H9 (cell line): Measurements from ENCODE around the gene MED23. TPM values are rescaled to one million over a fixed set of nuclear protein-coding genes. Genes with fewer than 3 reads are reported as not detected.

Experiments
- DNase-seq: peaks from one replicate; pipeline ENCODE4 v3.0.0-alpha.2; 2017
- H2AFZ ChIP-seq: one replicate; pipeline ENCODE4 v1.6.1; 2013; ENCODE audit warnings: mild to moderate bottlenecking, low read length, control low read depth, moderate library complexity
- H2AK5ac ChIP-seq: 2 replicates; pipeline ENCODE4 v1.6.1; 2013; ENCODE audit warnings: low read length, control low read depth, mixed read lengths; ENCODE audit not compliant: insufficient read length
- H2BK120ac ChIP-seq: one replicate; pipeline ENCODE4 v1.6.1; 2013; ENCODE audit warnings: low read depth, mild to moderate bottlenecking, low read length, control low read depth, inconsistent platforms; ENCODE audit not compliant: poor library complexity, severe bottlenecking
- H2BK12ac ChIP-seq: 2 replicates; pipeline ENCODE4 v1.6.1; 2013; ENCODE audit warnings: low read length, control low read depth, mixed read lengths, low read depth; ENCODE audit not compliant: insufficient read length
- H2BK15ac ChIP-seq: 2 replicates; pipeline ENCODE4 v1.6.1; 2013; ENCODE audit warnings: low read depth, low read length, control low read depth
- H2BK20ac ChIP-seq: one replicate; pipeline ENCODE4 v1.6.1; 2013; ENCODE audit warnings: low read depth, mild to moderate bottlenecking, low read length, control low read depth, inconsistent platforms; ENCODE audit not compliant: poor library complexity, severe bottlenecking
- H2BK5ac ChIP-seq: 2 replicates; pipeline ENCODE4 v1.6.1; 2013; ENCODE audit warnings: low read length, control low read depth, mixed read lengths; ENCODE audit not compliant: insufficient read length
- H3K14ac ChIP-seq: 2 replicates; pipeline ENCODE4 v1.6.1; 2013; ENCODE audit warnings: low read length, control low read depth; ENCODE audit not compliant: insufficient read depth
- H3K18ac ChIP-seq: 2 replicates; pipeline ENCODE4 v1.6.1; 2013; ENCODE audit warnings: low read depth, mild to moderate bottlenecking, mixed read lengths, low read length, control low read depth; ENCODE audit not compliant: insufficient read length
- H3K23ac ChIP-seq: 2 replicates; pipeline ENCODE4 v1.6.1; 2013; ENCODE audit warnings: low read length, control low read depth, mixed read lengths, low read depth; ENCODE audit not compliant: insufficient read length
- H3K23me2 ChIP-seq: 2 replicates; pipeline ENCODE4 v1.6.1; 2013; ENCODE audit warnings: low read depth, mild to moderate bottlenecking, mixed read lengths, low read length, control low read depth; ENCODE audit not compliant: insufficient read length, poor library complexity, severe bottlenecking
- H3K27ac ChIP-seq: 2 replicates; pipeline ENCODE4 v1.5.1; 2013; ENCODE audit warnings: low read length, control low read depth, mixed read lengths, low read depth; ENCODE audit not compliant: insufficient read length
- H3K27me3 ChIP-seq: 2 replicates; pipeline ENCODE4 v1.6.1; 2013; ENCODE audit warnings: low read length, control low read depth, inconsistent platforms; ENCODE audit not compliant: insufficient read depth
- H3K4ac ChIP-seq: 2 replicates; pipeline ENCODE4 v1.6.1; 2013; ENCODE audit warnings: low read depth, mild to moderate bottlenecking, control low read depth, inconsistent platforms, low read length, moderate library complexity
- H3K4me1 ChIP-seq: 2 replicates; pipeline ENCODE4 v1.6.1; 2013; ENCODE audit warnings: low read length, control low read depth, inconsistent platforms; ENCODE audit not compliant: insufficient read depth
- H3K4me2 ChIP-seq: 2 replicates; pipeline ENCODE4 v1.6.1; 2013; ENCODE audit warnings: low read length, control low read depth, mixed read lengths; ENCODE audit not compliant: insufficient read length, insufficient read depth
- H3K56ac ChIP-seq: 2 replicates; pipeline ENCODE4 v1.6.1; 2013; ENCODE audit warnings: low read depth, mild to moderate bottlenecking, mixed read lengths, low read length, control low read depth; ENCODE audit not compliant: insufficient read length
- H3K79me1 ChIP-seq: 2 replicates; pipeline ENCODE4 v1.6.1; 2013; ENCODE audit warnings: low read depth, mild to moderate bottlenecking, moderate library complexity, low read length, control low read depth, inconsistent platforms; ENCODE audit not compliant: insufficient read depth, poor library complexity, severe bottlenecking
- H3K79me2 ChIP-seq: 2 replicates; pipeline ENCODE4 v1.6.1; 2013; ENCODE audit warnings: low read length, control low read depth, inconsistent platforms; ENCODE audit not compliant: insufficient read depth
- H3K9ac ChIP-seq: 2 replicates; pipeline ENCODE4 v1.6.1; 2013; ENCODE audit warnings: low read length, control low read depth, mixed read lengths; ENCODE audit not compliant: insufficient read length; ENCODE audit errors: extremely low read depth
- H3K9me3 ChIP-seq: one replicate; pipeline ENCODE4 v1.6.1; 2013; ENCODE audit warnings: low read depth, low read length, inconsistent platforms; ENCODE audit not compliant: control insufficient read depth
- H3T11ph ChIP-seq: one replicate; pipeline ENCODE4 v1.6.1; 2013; ENCODE audit warnings: mild to moderate bottlenecking, low read length, control low read depth, inconsistent platforms
- H4K20me1 ChIP-seq: one replicate; pipeline ENCODE4 v1.6.1; 2013; ENCODE audit not compliant: control insufficient read depth, insufficient read length, insufficient read depth
- H4K5ac ChIP-seq: 2 replicates; pipeline ENCODE4 v1.6.1; 2013; ENCODE audit warnings: low read depth, mild to moderate bottlenecking, mixed read lengths, low read length, control low read depth; ENCODE audit not compliant: insufficient read length
- H4K8ac ChIP-seq: replicated peaks from 2 replicates; pipeline ENCODE4 v1.6.1; 2013; ENCODE audit warnings: low read length, control low read depth, mixed read lengths, low read depth; ENCODE audit not compliant: insufficient read length
- H4K91ac ChIP-seq: 2 replicates; pipeline ENCODE4 v1.6.1; 2013; ENCODE audit warnings: low read depth, mild to moderate bottlenecking, moderate library complexity, mixed read lengths, low read length, control low read depth; ENCODE audit not compliant: insufficient read length
- H3K27ac Mint-ChIP-seq, 3 experiments: 2 replicates in 2 of 3; 3 replicates in 1 of 3; pipeline ENCODE4 v1.8.0; 2020 to 2021; ENCODE audit warnings: mixed read lengths in 3 of 3, mild to moderate bottlenecking in 1 of 3, moderate library complexity in 1 of 3
- H3K27me3 Mint-ChIP-seq: 2 replicates; pipeline ENCODE4 v1.8.0; 2021; ENCODE audit warnings: low read depth, mild to moderate bottlenecking, moderate library complexity, mixed read lengths
- H3K36me3 Mint-ChIP-seq, 3 experiments: 2 replicates in 2 of 3; 3 replicates in 1 of 3; pipeline ENCODE4 v1.8.0; 2020 to 2021; ENCODE audit warnings: low read depth in 3 of 3, mixed read lengths in 3 of 3; ENCODE audit not compliant: insufficient read depth in 1 of 3
- H3K4me1 Mint-ChIP-seq, 2 experiments: 2 replicates each; pipeline ENCODE4 v1.8.0; 2020; ENCODE audit warnings: mixed read lengths in 2 of 2
- H3K4me3 Mint-ChIP-seq, 2 experiments: 2 replicates in 1 of 2; 3 replicates in 1 of 2; pipeline ENCODE4 v1.8.0; 2020 to 2021; ENCODE audit warnings: mild to moderate bottlenecking in 2 of 2, mixed read lengths in 2 of 2, moderate library complexity in 1 of 2
- H3K9me3 Mint-ChIP-seq, 2 experiments: 2 replicates in 1 of 2; 3 replicates in 1 of 2; pipeline ENCODE4 v1.8.0; 2020; ENCODE audit warnings: mild to moderate bottlenecking in 2 of 2, mixed read lengths in 2 of 2, moderate library complexity in 1 of 2
- CTCF ChIP-seq: fragments of 200-600 bp; sonication (generic); conservative IDR thresholded peaks from 3 replicates; pipeline ENCODE4 v1.8.0; 2021; ENCODE audit warnings: antibody characterized with exemption, mild to moderate bottlenecking
- WGBS: extraction: QIAGEN DNeasy Blood & Tissue Kit; methylation state at CpG from one replicate; pipeline ENCODE4 v1.1.7; 2013; ENCODE audit warnings: missing lambda C conversion rate, low lambda C conversion rate, mixed read lengths; ENCODE audit not compliant: insufficient read length; ENCODE audit errors: extremely low coverage; 5-methylcytosine and 5-hydroxymethylcytosine counted together
- total RNA-seq: library from RNA; stranded (reverse); gene quantifications from 2 replicates; pipeline ENCODE4 v1.2.1, GENCODE V29; 2021

The MED23 gene
- total RNA-seq, 1 experiment from 2014 or later, result 16.2 TPM

GRCh38 chr6:131673184-131673583 lies 45.1 kb upstream of the MED23 start:
- Mint-ChIP-seq H3K4me3 (no peak overlapping the region), H3K27me3 (no peaks in the 10 kb centered on the region), H3K9me3 (no peaks in the 10 kb centered on the region), H3K36me3 (no peaks in the 10 kb centered on the region; a peak in 1 of 7 replicates), H3K27ac (no peak overlapping the region), H3K4me1 (peaks cover under 1 to 3% of the 10 kb centered on the region in 2 experiments; a peak in 3 of 4 replicates)
- no peak for TF ChIP-seq CTCF
- Histone ChIP-seq H2BK5ac (no peak overlapping the region), H2AFZ (no peak overlapping the region), H2AK5ac (no peak overlapping the region), H3K9me3 (no peaks in the 10 kb centered on the region), H3K4me2 (no peak overlapping the region), H2BK20ac (no peak overlapping the region), H2BK12ac (no peak overlapping the region), H3K27me3 (no peaks in the 10 kb centered on the region), H4K5ac (no peak overlapping the region), H3T11ph (no peak overlapping the region), H3K79me2 (no peaks in the 10 kb centered on the region), H4K20me1 (no peaks in the 10 kb centered on the region), H3K23ac (no peak overlapping the region), H4K91ac (no peak overlapping the region), H3K4ac (no peak overlapping the region), H3K23me2 (no peaks in the 10 kb centered on the region), H2BK120ac (no peak overlapping the region), H3K18ac (no peak overlapping the region), H3K9ac (no peak overlapping the region), H3K56ac (no peak overlapping the region), H3K27ac (no peak overlapping the region), H3K14ac (no peak overlapping the region), H2BK15ac (no peak overlapping the region), H4K8ac (no peak overlapping the region), H3K79me1 (no peaks in the 10 kb centered on the region), H3K4me1 (no peaks in the 10 kb centered on the region)
- no peak for DNase-seq
- WGBS, result no CpG with 5 or more reads among the region's 2 CpGs
